NCI-H2171 treated with DMSO at 0.1 percent for 48 hours (cell line): ENCODE data around the gene THBS1.

Source experiments
- DNase-seq: peaks from one replicate; lab custom pipeline; 2025; lab: John Stamatoyannopoulos, UW

The THBS1 gene

DNA sequence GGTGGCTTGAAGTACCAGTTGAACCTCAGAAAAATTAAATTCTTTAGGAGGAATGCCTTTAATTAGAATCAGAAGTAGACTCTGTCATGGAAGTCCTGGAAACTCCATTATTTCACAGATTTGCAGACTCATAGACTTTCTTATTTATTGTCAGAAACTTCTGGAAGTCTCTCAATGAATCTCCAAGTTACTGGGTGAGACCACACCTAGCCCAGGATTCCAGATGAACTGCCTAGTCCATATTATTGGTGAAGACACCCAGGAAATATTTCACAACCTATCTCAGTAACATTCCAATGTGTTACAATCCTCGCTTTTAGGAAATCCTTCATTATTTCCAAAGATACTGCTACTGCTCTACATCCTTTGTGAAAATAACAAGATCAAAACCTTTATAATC lies 6.5 kb upstream of the THBS1 start:
- no peak for DNase-seq

DNA sequence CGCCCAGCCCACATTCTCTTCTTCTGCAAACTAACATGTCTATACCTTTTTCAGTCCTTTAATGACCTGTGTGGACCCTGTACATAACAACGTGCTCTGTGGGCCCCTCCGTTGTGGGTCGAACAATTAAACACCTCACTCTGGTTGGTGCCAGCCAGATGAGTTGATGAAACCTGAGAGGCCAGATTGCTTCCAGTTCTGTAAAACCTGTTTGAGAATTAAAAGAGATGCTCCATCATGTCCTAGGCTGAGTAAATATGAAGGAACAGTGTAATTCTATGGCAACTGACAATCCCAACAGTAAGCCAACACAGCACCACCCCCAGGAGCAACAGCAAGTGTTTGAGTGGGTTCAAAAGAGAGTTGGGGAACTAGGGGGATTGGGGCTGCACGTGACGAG lies 5.7 kb upstream of the THBS1 start:
- DNase-seq = peak; percentile 56

DNA sequence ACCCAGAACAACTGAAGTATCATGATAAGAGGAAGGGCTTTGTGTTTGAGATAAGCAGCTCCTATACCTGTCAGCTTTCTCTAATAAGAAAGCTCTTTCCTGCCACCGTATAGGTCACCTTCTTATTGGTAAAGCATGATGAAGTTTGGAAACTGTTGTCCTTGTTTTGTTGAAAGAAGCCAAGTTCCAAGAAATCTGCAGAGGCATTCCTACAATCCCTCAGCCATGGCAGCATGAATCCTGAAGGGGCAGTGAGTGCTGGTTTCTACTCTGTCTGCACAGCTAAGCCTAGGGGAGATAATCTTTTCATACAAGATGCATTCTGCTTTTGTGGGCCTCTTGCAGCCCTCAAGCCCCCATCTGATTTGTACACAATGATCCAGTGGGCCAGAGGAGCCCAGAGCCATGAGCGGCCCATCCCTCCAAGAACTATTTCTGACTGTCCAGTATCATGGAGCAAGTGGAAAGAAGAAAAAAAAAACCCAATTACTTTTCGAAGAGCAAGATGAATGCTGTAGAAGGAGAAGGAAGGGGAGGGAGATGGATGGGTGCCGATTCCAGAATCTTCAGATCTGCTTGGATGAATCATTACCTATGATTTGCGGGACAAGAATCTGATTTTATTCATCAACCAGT lies 1.9 kb upstream of the THBS1 start:
- DNase-seq = no peak

DNA sequence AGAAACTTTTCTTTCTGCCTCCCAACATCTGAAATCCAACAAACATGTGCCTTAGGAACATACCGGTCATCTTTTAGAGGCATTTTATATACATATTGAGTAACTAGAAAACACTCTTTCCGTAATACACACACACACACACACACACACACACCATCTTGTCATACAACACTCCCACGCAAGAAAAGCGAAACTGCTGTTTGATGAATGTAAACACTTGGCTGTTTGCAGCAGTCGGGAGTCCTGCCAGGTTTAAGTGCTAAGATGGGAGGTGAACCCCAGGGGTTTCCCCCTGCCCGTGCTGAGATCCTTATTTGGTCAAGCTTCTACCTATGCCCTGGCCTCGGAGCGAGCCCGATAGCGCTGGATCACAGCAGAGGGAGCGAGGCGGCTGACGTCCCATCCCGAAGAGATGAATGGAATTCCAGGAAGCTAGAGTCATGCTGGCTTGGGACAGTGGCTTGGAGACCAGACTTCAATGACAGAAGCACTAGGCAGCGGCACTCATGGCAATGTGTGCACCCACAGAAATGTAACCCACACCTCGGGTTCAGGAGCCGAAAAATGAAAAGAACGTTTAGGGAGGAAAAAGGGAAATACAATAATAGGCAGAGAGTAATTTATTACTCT lies 1.3 kb upstream of the THBS1 start:
- DNase-seq = peak; percentile 73

DNA sequence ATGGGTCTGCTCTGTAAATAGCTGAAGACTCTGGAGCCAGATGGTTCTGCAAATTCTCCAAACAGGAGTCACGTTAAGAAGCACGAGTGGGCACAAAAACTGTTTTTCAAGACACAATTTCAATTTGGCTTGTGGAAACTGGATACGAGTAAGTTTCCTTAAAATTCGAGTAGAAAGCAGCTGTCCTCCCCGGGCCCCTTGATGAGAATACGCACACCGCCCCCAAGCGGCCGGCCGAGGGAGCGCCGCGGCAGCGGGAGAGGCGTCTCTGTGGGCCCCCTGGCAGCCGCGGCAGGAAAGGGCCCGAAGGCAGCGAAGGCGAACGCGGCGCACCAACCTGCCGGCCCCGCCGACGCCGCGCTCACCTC lies 778 bp upstream of the THBS1 start:
- DNase-seq = peak; percentile 90

DNA sequence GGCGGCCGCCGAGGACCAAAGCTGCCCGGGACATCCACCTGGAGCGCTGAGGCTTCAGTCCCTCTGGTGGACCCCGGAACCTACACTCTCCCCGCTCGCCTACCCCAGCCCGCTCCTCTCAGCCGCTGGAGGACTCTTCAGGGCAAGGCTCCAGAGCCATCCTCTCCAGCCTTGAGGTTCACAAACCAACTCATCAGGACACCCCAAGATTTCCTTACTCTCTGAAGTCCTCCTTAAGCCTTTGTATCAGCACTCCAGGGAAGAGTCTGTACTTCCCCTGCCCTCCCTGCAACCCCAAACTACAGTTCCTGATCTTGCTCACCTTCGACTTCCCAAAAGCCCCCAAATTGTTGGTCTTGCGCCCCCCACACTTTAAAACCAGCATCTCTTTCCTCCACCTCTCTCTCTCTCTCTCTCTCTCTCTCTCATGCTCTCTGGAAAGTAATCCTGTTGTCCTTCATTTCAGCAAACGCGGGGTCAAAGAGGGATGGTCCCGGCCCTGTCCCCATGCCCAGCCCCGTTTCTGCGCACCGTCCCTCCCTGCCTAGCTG lies 438 bp downstream of the THBS1 start:
- DNase-seq = no peak

DNA sequence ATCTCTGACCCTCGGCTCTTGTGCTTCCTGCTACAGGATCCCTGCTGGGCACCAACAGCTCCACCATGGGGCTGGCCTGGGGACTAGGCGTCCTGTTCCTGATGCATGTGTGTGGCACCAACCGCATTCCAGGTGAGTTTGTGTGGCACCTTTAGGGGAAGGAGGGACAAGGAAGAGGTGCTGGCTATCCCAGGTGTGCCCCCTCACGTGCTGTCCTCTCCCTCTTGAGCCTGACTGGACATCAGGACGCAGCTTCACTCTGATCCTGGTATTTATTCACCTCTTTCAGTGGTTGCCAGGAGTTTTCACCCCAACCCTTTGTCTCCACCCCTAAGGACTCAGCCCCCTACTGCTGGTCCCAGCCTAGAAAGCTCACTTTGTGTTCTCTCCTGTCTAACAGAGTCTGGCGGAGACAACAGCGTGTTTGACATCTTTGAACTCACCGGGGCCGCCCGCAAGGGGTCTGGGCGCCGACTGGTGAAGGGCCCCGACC lies 960 bp downstream of the THBS1 start:
- no peak for DNase-seq

DNA sequence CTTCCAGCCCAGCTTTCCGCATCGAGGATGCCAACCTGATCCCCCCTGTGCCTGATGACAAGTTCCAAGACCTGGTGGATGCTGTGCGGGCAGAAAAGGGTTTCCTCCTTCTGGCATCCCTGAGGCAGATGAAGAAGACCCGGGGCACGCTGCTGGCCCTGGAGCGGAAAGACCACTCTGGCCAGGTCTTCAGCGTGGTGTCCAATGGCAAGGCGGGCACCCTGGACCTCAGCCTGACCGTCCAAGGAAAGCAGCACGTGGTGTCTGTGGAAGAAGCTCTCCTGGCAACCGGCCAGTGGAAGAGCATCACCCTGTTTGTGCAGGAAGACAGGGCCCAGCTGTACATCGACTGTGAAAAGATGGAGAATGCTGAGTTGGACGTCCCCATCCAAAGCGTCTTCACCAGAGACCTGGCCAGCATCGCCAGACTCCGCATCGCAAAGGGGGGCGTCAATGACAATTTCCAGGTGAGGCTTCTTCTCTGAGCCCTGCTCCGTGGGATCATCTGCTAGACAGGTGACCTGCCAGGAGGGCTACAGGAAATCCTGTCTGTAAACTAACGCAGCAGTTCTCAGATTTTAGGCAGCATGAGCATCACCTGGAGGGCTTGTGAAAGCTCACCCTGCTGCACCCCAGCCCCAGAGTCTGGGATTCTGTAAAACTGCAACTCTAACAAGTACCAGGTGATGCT lies 1.6 kb downstream of the THBS1 start:
- no peak for DNase-seq

DNA sequence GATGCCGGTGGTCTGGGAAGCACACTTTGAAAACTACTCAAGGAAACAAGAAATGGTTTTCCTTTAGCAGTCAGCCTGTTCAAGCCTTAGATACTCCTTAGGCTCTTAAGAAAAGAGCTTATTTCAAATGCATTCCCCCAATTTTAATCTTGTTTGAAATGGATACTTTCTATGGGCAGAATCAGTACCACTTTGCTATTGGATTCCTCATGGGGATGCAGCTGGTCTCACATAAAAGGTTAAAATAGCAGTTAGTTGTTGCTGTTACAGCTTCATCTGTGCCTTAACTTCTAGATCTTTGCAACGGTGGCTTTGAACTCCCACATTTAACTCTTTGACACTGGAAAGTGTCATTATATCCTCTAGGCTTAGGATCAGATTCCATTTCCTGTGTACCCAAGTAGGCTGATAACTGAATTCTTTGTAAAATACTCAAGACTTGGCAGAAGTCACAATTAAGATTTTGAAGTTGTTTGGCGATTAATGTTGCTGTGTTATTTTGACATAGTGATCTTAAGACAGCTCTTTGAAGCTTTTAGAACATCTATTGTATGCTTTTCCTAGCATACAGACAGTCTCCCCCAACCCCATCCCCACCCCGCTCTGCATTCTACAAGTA lies 2.2 kb downstream of the THBS1 start:
- no peak for DNase-seq

DNA sequence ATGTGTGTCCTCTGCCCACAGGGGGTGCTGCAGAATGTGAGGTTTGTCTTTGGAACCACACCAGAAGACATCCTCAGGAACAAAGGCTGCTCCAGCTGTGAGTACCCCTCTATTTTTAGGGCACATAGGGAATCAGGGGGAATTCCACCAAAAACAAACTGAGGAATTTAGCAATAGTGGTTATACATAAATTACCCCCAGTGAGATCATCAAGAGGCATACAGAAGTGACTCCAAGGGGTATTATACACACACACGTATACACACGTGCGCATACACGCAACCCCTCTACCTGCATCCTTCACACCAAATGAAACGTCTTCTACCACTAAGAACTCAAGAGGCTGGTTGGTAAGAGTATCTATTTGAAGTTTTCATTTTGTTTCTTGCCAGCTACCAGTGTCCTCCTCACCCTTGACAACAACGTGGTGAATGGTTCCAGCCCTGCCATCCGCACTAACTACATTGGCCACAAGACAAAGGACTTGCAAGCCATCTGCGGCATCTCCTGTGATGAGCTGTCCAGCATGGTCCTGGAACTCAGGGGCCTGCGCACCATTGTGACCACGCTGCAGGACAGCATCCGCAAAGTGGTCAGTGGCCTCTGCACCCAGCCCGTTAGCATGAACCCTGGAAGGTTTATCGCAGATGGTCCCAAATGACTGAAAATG lies 2.9 kb downstream of the THBS1 start:
- DNase-seq = no peak

DNA sequence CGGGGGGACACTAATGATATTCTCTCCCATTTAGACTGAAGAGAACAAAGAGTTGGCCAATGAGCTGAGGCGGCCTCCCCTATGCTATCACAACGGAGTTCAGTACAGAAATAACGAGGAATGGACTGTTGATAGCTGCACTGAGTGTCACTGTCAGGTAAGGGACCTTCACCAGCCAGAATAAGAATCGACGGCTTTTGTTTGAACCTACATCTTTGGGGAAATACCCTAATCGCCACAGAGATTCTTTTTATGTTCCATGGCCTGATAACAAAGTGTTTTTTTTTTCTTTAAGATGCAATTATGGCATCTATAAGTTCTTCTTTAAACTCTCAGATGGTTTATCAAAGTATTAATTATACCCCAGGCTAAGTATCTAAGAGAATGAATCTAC lies 3.4 kb downstream of the THBS1 start:
- no peak for DNase-seq

DNA sequence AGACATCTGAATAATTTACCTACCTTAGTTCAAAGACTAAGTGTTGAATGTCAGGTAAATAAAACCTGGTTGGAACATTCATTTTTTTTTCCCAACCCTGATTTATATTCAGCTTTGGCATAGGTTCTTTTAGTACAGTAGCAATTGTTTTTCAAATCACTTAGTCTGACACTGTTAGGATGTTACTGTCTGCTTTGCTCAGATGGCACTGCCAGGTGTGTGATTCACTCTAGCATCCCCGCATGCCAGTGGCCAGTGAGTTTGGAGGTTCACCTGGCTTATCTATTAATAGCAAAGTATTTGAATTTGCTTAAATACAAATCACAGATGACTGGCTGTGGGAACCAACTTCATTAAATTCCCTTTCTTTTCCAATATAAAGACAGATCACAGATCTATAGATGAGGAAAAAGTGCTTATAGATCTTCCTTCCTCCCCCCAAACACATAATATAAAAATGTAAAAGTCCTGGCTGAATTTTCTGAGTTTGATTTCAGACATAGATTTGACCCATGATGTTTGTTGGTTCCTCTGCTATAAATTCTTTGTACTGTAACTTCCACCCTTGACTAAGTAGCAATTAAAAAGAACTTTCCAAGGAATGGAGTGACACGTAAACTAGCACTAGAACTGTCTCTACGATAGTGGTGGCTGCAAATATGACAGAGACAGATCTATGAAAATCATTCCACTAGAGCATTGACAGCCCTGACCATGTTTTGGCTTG lies 3.9 kb downstream of the THBS1 start:
- DNase-seq = no peak

DNA sequence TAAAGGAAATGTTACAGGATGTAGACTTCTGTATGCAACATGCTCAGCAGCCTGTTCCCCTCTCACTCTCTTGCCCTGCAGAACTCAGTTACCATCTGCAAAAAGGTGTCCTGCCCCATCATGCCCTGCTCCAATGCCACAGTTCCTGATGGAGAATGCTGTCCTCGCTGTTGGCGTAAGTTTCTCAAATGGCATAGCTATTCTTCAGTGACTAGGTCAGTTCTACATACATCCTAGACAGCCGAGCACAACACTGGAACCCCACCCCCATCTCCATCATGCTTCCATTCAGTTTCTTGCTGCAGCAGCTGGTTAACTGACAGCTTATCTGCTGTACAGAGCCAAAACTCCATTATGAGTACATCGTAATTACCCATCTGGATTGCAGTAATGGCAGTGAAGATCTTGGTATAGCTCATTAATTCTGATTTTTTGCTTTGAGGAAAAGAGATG lies 4.5 kb downstream of the THBS1 start:
- DNase-seq = peak; percentile 25

DNA sequence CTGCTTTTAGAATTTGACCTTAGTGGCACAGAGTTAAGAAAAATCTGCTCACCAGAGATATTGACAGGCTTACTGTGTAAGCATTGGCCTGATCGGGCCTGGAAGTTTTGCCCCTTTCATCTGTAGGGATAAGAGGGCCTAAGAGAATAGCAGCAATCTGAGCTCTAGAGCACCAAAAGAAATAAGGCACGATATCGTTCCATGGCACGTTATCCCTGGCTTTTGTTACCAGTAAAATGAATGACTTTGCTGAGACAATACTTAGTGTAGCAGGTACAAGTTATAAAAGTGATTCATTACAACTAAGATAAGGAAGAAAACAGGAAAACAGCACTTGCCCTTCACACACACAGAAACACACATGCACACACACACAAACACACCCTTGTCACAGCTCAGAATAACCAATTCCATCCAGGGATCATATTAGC lies 5.0 kb downstream of the THBS1 start:
- DNase-seq = no peak

DNA sequence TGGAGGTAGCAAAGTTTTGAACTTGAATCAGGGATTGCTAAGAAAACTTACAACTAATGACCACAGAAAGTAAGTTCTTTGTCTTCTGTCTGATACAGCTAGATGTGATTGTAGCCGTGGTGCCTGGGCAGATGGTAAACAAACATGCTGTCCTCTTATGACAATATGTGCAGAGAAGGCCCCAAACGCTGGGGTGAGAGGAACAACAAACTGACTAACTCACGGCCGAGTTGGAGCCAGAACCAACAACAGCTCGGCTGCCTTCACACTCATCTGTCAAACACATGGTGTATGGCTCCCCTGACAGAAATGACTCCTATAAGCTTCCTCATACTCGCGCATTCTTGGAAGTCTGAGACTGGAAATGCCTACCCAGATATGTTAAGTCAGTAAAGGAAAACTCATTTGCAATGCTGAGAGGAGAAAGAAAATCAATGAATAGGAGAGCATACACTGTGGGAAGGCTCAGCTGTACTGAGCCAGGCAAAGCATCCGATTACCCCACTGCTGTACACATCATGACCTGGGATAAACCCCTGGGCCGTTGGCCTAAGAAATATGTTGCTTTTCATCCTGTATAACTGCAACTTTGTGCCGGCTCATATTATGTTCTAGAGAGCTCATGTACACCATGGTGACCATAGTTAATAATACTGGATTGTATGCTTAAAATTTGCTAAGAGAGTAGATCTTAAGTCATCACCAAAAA lies 5.7 kb downstream of the THBS1 start:
- no peak for DNase-seq

DNA sequence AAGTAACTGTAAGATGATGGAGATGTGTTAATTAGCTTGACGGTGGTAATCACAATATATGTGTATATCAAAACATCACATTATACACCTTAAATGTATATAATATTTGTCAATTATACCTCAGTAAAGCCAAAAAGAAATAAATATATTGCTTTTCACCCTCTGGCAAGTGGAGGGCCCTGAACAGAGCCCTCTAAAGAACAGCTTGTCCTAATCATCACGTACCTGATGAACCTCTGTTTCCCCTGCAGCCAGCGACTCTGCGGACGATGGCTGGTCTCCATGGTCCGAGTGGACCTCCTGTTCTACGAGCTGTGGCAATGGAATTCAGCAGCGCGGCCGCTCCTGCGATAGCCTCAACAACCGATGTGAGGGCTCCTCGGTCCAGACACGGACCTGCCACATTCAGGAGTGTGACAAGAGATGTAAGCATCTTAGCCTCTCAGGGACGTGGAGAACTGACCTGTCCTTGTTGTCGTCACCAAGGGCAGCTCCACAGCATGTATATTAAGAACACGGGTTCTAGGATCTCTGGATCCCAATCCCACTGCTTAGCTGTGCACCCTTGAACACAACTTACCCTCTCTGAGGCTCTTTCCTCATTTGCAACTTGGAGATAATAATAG lies 6.3 kb downstream of the THBS1 start:
- no peak for DNase-seq

DNA sequence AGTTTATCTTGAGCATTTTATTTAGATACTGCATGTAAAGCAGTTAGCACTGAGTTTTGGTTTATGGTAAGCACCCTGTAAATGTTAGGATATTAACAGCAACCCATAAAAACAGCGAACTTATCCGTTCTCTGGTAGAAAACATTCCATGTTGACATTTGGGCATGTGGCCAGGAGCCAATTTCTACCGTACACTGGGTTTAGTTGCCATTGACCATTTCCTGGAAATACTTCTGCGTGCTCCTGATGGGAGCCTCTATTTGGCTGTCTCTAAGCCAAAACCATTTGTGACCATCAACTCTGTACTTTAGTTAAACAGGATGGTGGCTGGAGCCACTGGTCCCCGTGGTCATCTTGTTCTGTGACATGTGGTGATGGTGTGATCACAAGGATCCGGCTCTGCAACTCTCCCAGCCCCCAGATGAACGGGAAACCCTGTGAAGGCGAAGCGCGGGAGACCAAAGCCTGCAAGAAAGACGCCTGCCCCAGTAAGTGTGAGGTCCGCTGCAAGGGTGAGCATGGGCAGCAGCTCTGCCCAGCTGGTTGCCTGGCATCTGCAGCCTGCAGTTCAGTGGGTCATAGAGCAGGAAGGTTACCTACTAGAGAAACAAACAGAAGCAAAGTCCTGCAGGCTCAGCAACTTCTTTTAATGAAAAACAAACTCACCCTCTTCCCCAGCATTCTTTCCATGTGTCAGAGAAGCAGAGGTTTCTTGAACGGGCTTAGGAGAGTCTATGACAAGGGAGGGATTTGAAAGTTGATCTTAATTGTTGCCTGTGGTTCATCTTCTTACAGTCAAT lies 7.1 kb downstream of the THBS1 start:
- no peak for DNase-seq

DNA sequence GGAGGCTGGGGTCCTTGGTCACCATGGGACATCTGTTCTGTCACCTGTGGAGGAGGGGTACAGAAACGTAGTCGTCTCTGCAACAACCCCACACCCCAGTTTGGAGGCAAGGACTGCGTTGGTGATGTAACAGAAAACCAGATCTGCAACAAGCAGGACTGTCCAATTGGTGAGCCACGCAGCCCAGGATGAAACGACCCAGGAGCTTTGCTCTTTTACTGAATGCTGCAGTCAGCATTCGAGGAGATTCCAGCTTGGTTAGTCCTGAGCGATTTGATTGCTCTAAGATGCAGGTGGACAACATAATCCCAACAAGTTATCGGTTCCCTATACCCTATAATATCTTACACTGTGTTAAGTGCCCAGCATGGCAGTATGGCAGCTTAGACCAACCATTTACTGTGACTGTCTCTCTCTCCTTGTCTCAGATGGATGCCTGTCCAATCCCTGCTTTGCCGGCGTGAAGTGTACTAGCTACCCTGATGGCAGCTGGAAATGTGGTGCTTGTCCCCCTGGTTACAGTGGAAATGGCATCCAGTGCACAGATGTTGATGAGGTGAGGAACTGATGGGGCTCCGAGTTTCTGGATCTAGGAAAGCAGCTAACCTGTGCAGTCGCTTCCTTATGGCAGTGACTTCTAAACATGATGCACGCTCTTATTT lies 7.8 kb downstream of the THBS1 start:
- no peak for DNase-seq
